Putamen (tissue), 1 donor: ENCODE results near the gene SC5D.

Experiments used
- DNase-seq: peaks from one replicate; pipeline ENCODE4 v3.0.0-alpha.2; 2016; ENCODE audit warnings: low spot score

The SC5D gene

DNA sequence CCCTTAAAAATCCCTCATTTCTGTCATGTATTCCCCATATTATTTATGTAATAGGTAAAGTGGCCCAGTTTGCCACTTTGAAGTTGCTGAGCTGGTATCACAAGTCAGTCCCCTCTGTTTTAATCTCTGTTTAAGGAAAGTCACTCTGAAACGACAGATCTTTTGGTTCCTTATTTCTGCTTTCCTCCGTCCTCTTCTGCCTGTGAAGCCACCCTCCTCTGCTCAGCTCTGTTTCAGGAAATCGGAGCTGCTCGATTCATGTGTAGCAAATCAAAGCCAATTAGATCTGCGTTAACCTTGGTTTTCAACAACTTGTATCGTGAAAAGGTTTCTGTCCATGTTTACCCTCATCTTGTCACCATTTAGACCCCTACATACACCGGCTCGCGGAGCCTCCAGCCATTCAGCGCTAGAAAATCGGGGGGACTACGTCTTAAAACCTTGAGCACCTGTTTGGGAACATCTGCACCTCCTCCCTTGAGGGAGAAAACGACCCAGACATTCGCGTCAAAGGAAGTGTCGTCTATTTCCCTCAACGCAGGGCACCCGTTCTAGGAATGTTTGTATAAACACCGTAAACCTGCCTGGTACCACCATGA is 576 bp upstream of the SC5D start:
- DNase-seq: no peak

DNA sequence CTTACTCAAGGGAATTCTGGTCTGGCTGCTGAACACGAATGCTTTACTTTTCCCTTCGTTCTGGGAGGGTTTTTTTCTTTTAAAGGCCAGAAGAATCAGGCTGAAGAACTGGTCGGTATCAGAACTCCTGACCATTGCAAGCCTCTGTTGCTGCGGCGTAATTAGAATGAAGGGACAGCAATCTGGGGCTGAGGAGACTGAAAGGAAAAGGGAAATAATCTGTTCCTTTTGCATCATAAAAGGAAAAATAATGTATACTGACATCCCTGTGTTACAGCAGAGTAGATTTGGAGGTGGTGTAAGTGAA is 670 bp downstream of the SC5D start:
- DNase-seq: no peak

DNA sequence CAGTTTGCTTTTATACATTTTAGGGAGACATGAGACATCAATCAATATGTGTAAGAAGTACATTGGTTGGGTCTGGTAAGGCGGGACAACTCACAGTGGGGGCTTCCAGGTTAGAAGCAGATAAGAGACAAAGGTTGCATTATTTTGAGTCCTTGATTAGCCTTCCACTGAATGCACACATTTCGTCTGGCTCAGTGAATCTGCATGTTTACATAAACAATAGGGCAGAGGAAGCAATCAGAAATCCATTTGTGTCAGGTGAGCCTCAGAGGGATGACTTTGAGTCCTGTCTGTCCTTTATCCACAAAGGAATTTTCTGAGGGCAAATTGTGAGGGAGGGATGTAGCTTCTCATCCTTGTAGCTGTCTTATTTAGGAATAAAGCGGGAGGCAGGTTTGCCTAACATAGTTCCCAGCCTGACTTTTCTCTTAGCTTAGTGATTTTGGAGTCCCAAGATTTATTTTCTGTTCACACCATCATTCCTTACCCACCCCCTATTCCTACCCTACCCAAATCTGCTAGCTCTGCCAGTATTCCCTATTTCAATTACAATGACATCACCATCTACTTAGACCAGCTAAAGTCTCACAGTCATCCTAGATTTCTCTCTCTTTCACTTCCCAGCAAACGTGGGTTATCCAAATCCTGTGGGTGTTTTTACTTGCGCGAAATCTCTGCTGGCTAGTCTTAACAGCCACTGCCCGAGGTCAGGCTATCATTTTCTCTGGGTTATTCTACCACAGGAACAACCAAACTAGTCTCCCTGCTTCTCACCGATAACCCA is 2.9 kb downstream of the SC5D start:
- DNase-seq: no peak

DNA sequence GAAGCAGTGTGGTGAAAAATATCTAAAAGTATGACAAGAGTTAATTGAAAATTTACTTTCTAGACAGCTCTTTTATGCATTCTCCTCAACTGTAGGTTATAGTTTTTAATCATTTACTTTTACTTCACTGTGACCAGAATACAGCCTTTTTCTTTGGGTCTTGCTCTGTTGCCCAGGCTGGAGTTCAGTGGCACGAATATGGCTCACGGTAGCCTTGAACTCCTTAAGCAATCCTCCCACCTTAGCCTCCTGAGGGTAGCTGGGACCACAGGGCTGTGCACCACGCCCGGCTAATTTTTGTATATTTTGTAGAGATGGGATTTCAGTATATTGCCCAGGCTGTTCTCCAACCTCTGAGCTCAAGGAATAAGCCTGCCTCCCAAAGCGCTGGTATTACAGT is 5.3 kb downstream of the SC5D start:
- no peak for DNase-seq

DNA sequence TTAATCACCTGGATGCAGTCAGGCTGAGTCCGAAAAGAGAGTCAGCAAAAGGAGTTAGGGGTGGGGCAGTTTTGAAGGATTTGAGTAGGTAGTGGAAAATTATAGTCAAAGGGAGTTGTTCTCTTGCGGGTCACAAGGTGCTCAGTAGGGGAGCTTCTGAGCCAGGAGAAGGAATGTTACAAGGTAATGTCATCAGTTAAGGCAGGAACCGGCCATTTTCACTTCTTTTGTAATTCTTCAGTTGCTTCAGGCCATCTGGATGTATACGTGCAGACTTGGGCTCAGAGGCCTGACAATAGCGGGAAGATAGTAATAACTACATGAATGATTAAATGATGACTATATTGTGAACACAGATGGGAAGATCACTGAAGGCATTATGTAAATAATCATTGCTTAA is 6.2 kb downstream of the SC5D start:
- DNase-seq: no peak

DNA sequence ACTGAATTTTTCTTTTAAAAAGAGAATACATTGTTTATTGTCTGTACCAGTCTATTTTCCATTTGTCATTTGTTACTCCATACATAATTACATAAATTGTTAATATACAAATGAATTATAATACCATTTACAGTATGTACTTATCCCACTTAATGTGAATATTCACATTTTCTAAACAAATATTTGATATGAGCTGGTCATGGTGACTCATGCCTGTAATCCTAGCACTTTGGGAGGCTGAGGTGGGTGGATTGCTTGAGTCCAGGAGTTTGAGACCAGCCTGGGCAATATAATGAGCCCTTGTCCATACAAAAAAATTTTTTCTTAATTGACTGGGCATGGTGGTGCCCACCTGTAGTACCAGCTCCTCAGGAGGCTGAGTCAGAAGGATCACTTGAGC is 6.8 kb downstream of the SC5D start:
- DNase-seq: no peak

- DNase-seq: no peak
These were observed 7.9 kb downstream of the SC5D start for GRCh38 chr11:121300313-121300971.

GRCh38 chr11:121300972-121301699 is 8.6 kb downstream of the SC5D start:
- DNase-seq: no peak

DNA sequence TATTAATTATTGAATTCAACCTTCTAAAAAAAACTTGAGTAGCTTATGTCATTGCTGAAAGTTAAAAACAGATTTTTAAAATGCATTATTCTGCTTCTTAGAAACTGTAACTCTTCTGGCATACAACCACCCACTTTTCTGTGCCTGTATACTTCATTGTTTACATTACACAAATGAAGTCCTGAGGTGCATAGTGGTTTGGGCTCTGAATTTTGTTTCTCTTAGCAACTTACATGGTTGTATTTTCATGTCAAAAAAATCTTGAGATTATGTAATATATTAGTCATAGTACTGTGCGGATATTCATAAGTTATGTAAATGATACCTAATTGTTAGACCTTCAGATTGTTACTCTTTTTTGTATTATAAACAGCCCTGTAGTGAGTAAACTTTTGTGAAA is 12.2 kb downstream of the SC5D start:
- DNase-seq: no peak

DNA sequence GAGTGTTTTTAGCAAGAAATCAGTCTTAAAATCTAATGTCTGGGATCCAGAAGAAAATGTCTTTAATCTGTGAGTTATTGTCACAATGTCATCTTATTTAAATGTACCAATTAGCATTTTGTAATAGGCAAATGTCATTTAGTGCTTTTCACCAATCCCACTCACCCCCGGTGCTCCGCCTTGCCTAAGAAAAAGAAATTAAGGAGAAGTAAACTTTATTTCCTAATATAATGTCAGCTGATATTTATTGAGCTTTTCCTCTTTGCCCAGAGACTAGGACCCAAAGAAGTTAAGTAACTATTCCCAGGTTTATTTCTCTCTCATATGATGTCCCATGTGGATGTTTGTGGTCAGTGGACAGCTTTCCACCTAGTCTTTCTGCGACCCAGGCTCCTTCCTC is 16.2 kb downstream of the SC5D start:
- no peak for DNase-seq

DNA sequence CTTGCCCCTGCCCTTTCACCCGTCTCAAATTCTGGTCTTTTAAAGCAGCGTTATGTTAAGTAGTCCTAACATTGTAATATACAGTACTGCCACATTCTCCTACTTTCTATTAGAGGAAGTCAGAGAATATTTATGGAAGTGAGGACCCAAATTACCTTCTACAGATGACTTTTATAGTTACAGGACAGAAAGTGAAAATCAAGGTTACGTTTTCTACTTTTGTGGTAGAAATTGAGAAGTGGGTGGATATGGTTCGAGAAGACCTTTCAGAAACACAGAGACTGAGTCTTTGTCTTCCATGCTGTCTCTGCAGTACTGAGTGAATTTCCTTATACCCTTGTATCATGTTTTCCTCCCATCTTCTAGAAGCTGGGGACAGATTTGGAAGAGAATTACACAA is 17.1 kb downstream of the SC5D start:
- no peak for DNase-seq

GRCh38 chr11:121310908-121311307 is 18.3 kb downstream of the SC5D start:
- no peak for DNase-seq

- DNase-seq: no peak
These were observed 18.8 kb downstream of the SC5D start for GRCh38 chr11:121311373-121311772.

- no peak for DNase-seq
These were observed 19.9 kb downstream of the SC5D start for GRCh38 chr11:121312483-121312882.

GRCh38 chr11:121318848-121319834 is 26.6 kb downstream of the SC5D start:
- DNase-seq: peak; percentile 47

- peak; percentile 50 for DNase-seq
These were observed 29.2 kb downstream of the SC5D start for GRCh38 chr11:121321614-121322243.

GRCh38 chr11:121323046-121323607 is 30.6 kb downstream of the SC5D start:
- no peak for DNase-seq

- no peak for DNase-seq
These were observed 33.7 kb downstream of the SC5D start for GRCh38 chr11:121326230-121326629.

GRCh38 chr11:121327553-121327952 is 35.0 kb downstream of the SC5D start:
- DNase-seq: no peak

GRCh38 chr11:121328176-121328966 is 35.8 kb downstream of the SC5D start:
- no peak for DNase-seq
